NB4 (cell line): ENCODE measurements around the gene ITGB8.

Experiments used
- DNase-seq: peaks from one replicate; pipeline ENCODE4 v3.0.0; 2010; ENCODE audit warnings: low read depth
- H3K4me3 ChIP-seq: one replicate; pipeline ENCODE4 v1.5.1; 2011; ENCODE audit warnings: mild to moderate bottlenecking, low read depth, low read length, moderate library complexity
- MYC ChIP-seq: IDR thresholded peaks from 2 replicates; pipeline ENCODE4 v1.6.1; 2011; ENCODE audit warnings: low read depth, low read length
- POLR2A ChIP-seq: IDR thresholded peaks from 2 replicates; pipeline ENCODE4 v1.6.1; 2011; ENCODE audit warnings: mild to moderate bottlenecking; ENCODE audit not compliant: insufficient read length; ENCODE audit errors: extremely low read depth
- TF ChIP-seq, protein P1 (sequence below): IDR thresholded peaks from 2 replicates; pipeline ENCODE4 v1.6.1; 2011; ENCODE audit warnings: low read depth, low read length
- TF ChIP-seq, protein P2 (sequence below): IDR thresholded peaks from one replicate; pipeline ENCODE4 v1.5.1; 2012; ENCODE audit warnings: low read depth, low read length

ITGB8 gene

DNA sequence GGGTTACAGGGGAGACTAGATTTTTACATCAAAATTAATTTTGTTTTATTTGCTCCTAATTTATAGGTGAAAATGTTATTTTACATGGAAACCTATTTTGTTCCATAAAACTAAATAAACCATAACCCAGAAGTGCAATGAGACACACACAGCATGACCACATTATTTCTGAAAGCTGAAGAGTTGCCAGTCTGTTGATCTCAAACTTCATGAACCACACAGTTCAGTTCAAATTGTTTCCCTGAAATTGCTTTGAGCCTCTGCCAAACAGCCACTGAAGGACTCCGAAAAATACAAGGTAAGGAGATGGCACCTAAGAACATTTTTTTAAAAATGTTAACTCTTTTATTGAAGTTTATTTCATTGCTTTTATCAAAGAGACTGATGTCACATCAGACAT lies 25.0 kb upstream of the ITGB8 start:
- H3K4me3 ChIP-seq = no peak overlapping the region
- DNase-seq = no peak
- TF ChIP-seq POLR2A (no peak), MYC (no peak)
- TF ChIP-seq, protein P1, sequence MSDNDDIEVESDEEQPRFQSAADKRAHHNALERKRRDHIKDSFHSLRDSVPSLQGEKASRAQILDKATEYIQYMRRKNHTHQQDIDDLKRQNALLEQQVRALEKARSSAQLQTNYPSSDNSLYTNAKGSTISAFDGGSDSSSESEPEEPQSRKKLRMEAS = no peak
- TF ChIP-seq, protein P2, sequence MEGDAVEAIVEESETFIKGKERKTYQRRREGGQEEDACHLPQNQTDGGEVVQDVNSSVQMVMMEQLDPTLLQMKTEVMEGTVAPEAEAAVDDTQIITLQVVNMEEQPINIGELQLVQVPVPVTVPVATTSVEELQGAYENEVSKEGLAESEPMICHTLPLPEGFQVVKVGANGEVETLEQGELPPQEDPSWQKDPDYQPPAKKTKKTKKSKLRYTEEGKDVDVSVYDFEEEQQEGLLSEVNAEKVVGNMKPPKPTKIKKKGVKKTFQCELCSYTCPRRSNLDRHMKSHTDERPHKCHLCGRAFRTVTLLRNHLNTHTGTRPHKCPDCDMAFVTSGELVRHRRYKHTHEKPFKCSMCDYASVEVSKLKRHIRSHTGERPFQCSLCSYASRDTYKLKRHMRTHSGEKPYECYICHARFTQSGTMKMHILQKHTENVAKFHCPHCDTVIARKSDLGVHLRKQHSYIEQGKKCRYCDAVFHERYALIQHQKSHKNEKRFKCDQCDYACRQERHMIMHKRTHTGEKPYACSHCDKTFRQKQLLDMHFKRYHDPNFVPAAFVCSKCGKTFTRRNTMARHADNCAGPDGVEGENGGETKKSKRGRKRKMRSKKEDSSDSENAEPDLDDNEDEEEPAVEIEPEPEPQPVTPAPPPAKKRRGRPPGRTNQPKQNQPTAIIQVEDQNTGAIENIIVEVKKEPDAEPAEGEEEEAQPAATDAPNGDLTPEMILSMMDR = no peak

DNA sequence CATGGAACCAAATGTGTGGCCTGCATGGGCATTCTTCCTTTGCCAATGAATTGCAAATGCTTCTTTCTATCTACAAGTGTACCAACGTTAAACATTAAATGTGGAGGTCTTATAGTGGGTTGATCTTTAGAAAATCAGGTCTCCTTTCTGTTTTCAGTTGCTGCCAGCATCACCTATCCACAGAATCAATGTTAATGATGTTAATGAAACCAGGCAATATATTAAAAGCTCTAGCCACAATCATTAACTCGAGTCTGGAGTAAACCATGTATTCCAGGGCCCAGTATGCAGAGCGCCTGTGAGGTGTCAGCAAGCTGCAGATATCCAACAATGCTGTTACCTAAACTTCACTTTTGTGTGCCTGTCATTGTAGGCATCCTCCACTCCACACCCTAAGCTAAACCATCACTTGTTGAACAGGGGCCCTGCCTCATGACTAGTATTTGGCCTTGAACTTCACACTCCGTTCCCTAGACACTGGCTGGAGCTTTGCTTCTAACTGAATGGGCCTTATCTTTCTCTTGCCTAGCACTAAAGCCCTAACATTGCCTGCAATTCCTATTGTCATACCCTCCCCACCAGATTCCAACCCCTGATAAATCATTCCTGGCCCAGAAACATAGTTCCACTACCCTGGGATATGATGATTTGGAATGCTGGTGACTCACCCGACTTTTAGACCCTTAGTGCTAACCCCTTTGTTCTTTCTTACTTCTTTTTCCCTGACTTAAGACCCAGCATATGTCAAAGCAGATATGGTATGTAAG lies 24.3 kb upstream of the ITGB8 start:
- DNase-seq = no peak
- TF ChIP-seq, protein P1 = no peak
- TF ChIP-seq, protein P2 = no peak
- no peak for TF ChIP-seq MYC
- TF ChIP-seq POLR2A = no peak
- no peak overlapping the region for H3K4me3 ChIP-seq

DNA sequence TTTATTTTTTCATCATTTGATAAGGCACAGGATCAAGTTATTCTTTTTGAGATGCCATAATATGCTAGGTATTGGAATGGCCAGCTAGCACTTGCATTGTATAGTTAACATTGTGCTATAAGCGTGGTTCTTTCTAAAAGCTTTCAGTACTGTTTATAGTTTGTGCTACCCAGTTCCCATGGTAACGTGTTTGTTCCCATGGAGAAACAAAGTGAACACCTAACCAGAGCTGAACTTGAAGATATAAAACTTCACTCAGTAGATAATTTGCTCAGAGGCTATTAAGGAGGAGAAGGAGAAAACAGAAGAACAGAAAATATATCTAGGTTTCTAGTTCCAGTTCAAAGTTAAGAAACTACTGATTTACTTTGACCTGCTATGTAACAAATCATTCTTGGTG lies 23.6 kb upstream of the ITGB8 start:
- no peak for DNase-seq
- TF ChIP-seq POLR2A = no peak
- TF ChIP-seq, protein P2 = no peak
- no peak for TF ChIP-seq MYC
- TF ChIP-seq, protein P1 = no peak
- H3K4me3 ChIP-seq = no peak overlapping the region

DNA sequence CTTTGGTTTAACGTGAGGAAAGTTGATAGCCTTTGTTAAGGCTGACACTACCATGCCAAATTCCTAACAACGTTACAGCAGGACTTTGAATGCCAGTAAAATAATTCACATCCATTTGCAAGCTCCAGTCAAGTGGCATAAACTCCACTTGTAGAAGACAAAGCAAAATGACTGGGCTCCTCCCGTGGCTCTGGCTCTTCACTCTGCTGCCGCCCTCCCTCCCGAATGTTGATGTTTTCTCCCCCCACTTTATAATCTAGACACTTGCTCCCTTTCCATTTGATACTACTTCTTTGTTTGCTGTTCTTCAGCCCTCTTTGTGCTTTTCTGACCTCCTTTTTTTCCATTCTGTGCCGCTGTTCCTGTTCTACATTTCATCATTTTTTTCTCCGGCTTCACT lies 22.8 kb upstream of the ITGB8 start:
- DNase-seq = no peak
- H3K4me3 ChIP-seq = no peak overlapping the region
- TF ChIP-seq, protein P1 = no peak
- TF ChIP-seq, protein P2 = no peak
- no peak for TF ChIP-seq POLR2A
- TF ChIP-seq MYC = no peak

DNA sequence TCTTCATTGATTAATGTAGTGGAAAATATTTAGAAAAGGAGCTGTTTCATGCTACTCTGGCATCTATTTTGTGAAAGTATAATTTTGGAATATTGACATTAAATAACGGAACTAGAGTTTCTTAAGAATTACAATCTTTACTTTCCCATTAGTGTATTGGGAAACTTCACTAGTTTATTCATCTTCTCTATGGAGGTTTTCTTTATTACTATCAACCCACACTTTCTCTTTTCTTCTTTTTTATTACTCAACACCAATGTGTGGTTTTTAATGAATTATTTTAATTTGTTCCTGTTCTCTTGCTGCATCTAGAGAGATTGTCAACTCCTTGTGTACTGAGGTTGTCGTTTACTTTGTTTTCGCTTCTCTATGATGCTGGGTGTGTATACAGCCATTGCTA lies 20.4 kb upstream of the ITGB8 start:
- TF ChIP-seq, protein P2 = no peak
- TF ChIP-seq MYC = no peak
- no peak for TF ChIP-seq POLR2A
- H3K4me3 ChIP-seq = no peak overlapping the region
- DNase-seq = no peak
